Activated CD8-positive, alpha-beta T cell treated with anti-CD3 and anti-CD28 coated beads for 36 hours (primary cell): ENCODE results near the gene TMEM14A. TPM values are rescaled to one million over a fixed set of nuclear protein-coding genes. Genes with fewer than 3 reads are reported as not detected.

ENCODE experiments used
- ATAC-seq: fragments of 200-7000 bp; cut with Tn5 transposase; one replicate; pipeline ENCODE4 v1.10.0; 2021; ENCODE audit warnings: mild to moderate bottlenecking, moderate library complexity
- CTCF ChIA-PET: fragments of 350-600 bp; sonication (Branson Sonifier 250); formaldehyde crosslinking; loops from one replicate; lab custom pipeline; 2021; ENCODE audit warnings: antibody characterized with exemption; lab: Charles Lee
- POLR2A ChIA-PET: fragments of 350-600 bp; sonication (Branson Sonifier 250); formaldehyde crosslinking; loops from one replicate; lab custom pipeline; 2021; ENCODE audit warnings: antibody characterized with exemption; lab: Charles Lee
- DNase-seq: peaks from one replicate; pipeline ENCODE4 v3.0.0-alpha.2; 2020
- H3K27ac Mint-ChIP-seq: one replicate; pipeline ENCODE4 v1.8.0; 2021; ENCODE audit warnings: mild to moderate bottlenecking, mixed read lengths
- H3K27me3 Mint-ChIP-seq: one replicate; pipeline ENCODE4 v1.8.0; 2021; ENCODE audit warnings: mixed read lengths
- H3K36me3 Mint-ChIP-seq: one replicate; pipeline ENCODE4 v1.8.0; 2021; ENCODE audit warnings: low read depth, mixed read lengths
- H3K4me1 Mint-ChIP-seq: one replicate; pipeline ENCODE4 v1.8.0; 2021; ENCODE audit warnings: low read depth, mixed read lengths
- H3K4me3 Mint-ChIP-seq: one replicate; pipeline ENCODE4 v1.8.0; 2021; ENCODE audit warnings: mild to moderate bottlenecking, moderate library complexity, mixed read lengths
- H3K9me3 Mint-ChIP-seq: one replicate; pipeline ENCODE4 v1.8.0; 2021; ENCODE audit warnings: mixed read lengths
- CTCF ChIP-seq: fragments of 200-600 bp; IDR thresholded peaks from one replicate; pipeline ENCODE4 v1.8.0; 2022; ENCODE audit warnings: antibody characterized with exemption, mild to moderate bottlenecking
- intact Hi-C: fragments of 100-400 bp; cut with micrococcal nuclease; formaldehyde crosslinking; loops from one replicate; pipeline ENCODE4 v1.10.0; 2022
- total RNA-seq, 2 experiments: library from RNA; stranded (reverse); gene quantifications; one replicate each; pipeline ENCODE4 v1.2.3, GENCODE V29; 2021

The TMEM14A gene
- total RNA-seq, 2 experiments from 2014 or later: 13.4 to 15.1 TPM

GRCh38 chr6:52720321-52720720 lies 49.4 kb downstream of the TMEM14A start:
- Mint-ChIP-seq H3K4me3 (no peak overlapping the region), H3K27me3 (peaks cover 3% of the 10 kb centered on the region), H3K4me1 (no peaks in the 10 kb centered on the region), H3K9me3 (no peaks in the 10 kb centered on the region), H3K27ac (no peak overlapping the region), H3K36me3 (no peaks in the 10 kb centered on the region)
- ChIA-PET POLR2A (no interaction called here), CTCF (no interaction called here)
- DNase-seq: no peak
- intact Hi-C loops: no loop called here
- TF ChIP-seq CTCF: no peak
- ATAC-seq: no peak

DNA sequence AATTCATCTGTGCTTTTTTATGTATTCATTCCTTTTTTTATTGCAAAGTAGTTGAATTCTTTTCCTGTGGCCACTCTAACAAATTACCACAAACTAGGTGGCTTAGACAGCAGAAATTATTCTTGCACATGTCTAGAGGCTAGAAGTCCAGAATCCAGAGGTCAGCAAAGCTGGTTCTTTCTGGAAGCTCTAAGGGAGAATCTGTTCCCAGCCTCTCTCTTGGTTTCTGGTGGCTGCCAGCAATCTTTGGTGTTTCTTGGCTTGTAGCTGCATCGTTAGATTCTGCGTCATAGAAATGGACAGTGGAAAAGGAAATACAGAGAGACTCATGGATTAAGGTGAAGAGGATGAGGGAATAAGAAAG lies 53.1 kb downstream of the TMEM14A start:
- no peaks in the 10 kb centered on the region for H3K27me3 Mint-ChIP-seq
- H3K9me3 Mint-ChIP-seq: no peaks in the 10 kb centered on the region
- ChIA-PET POLR2A (no interaction called here), CTCF (interaction anchor here (0.7 to 1.6 kb wide), 11 partner anchors 9 to 344 kb away, joined by 3 to 9 read pairs (median 4); no protein-coding TSS in a partner anchor)
- no peak for TF ChIP-seq CTCF
- no peak overlapping the region for H3K27ac Mint-ChIP-seq
- H3K4me1 Mint-ChIP-seq: no peaks in the 10 kb centered on the region
- intact Hi-C loops: no loop called here
- no peaks in the 10 kb centered on the region for H3K36me3 Mint-ChIP-seq
- no peak overlapping the region for H3K4me3 Mint-ChIP-seq
- ATAC-seq: no peak
- no peak for DNase-seq

- no peaks in the 10 kb centered on the region for H3K27me3 Mint-ChIP-seq
- H3K4me1 Mint-ChIP-seq: no peaks in the 10 kb centered on the region
- peak; percentile 94 for ATAC-seq
- ChIA-PET CTCF (interaction anchor here (0.7 to 1.6 kb wide), 15 partner anchors 8 to 759 kb away, joined by 3 to 9 read pairs (median 3); no protein-coding TSS in a partner anchor), POLR2A (interaction anchor here (0.9 kb wide), 1 partner anchor 11 kb away, joined by 4 read pairs; no protein-coding TSS in a partner anchor)
- DNase-seq: peak; percentile 77
- peak; percentile 75 for TF ChIP-seq CTCF
- no peak overlapping the region for H3K27ac Mint-ChIP-seq
- no peaks in the 10 kb centered on the region for H3K36me3 Mint-ChIP-seq
- H3K4me3 Mint-ChIP-seq: no peak overlapping the region
- intact Hi-C loops: no loop called here
- H3K9me3 Mint-ChIP-seq: no peaks in the 10 kb centered on the region
These were observed 53.7 kb downstream of the TMEM14A start for GRCh38 chr6:52724406-52725121.

- TF ChIP-seq CTCF: no peak
- ATAC-seq (no peak), DNase-seq (no peak)
- Mint-ChIP-seq H3K4me1 (no peaks in the 10 kb centered on the region), H3K9me3 (no peaks in the 10 kb centered on the region), H3K27me3 (no peaks in the 10 kb centered on the region), H3K36me3 (no peaks in the 10 kb centered on the region), H3K4me3 (no peak overlapping the region), H3K27ac (no peak overlapping the region)
- POLR2A ChIA-PET: interaction anchor here (0.9 kb wide), 1 partner anchor 11 kb away, joined by 4 read pairs; no protein-coding TSS in a partner anchor
- CTCF ChIA-PET: interaction anchor here (0.7 to 1.6 kb wide), 13 partner anchors 8 to 759 kb away, joined by 3 to 9 read pairs (median 3); no protein-coding TSS in a partner anchor
- intact Hi-C loops: no loop called here
These were observed 54.2 kb downstream of the TMEM14A start for GRCh38 chr6:52725143-52725534.

DNA sequence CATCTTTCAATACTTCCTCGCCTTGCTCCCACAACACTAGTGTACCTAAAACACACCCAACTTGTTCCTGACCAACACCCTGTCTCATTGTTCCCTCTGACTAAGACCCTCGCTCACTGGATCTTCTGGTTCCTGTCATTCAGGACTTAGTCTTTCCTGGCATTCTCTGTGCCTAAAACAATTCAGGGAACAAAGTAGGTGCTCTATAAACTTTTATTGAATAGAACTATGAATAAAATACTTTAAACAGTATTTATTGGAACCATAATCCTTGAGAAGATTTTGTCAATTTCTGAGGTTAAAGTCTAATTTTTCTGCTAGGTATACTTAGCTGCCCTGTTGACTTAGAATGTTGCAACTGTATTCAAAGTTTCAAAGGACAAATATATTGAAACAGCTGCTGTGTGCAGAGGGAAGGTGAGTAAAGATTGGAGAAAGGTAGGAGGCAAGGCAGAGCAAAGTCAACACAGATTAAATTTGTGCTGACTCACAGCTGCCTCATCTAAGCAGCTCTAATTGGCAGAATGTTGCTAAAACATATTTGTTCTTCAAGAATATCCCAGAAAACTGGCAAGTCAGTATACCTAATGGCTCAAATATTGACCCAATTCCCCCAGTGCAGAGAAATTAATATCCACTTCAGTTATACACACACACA lies 54.8 kb downstream of the TMEM14A start:
- no peak overlapping the region for H3K4me3 Mint-ChIP-seq
- H3K27me3 Mint-ChIP-seq: no peaks in the 10 kb centered on the region
- no peaks in the 10 kb centered on the region for H3K4me1 Mint-ChIP-seq
- intact Hi-C loops: no loop called here
- no peak for DNase-seq
- no peaks in the 10 kb centered on the region for H3K9me3 Mint-ChIP-seq
- CTCF ChIA-PET: interaction anchor here (1.0 to 1.6 kb wide), 3 partner anchors 8 to 342 kb away, joined by 3 to 9 read pairs (median 4); no protein-coding TSS in a partner anchor
- TF ChIP-seq CTCF: no peak
- ATAC-seq: no peak
- POLR2A ChIA-PET: no interaction called here
- H3K36me3 Mint-ChIP-seq: no peaks in the 10 kb centered on the region
- H3K27ac Mint-ChIP-seq: no peak overlapping the region
